Sigmoid colon (tissue), 4 donors: ENCODE measurements around the gene SUMF1.

ENCODE experiments used
- CTCF ChIP-seq, 4 experiments: fragments of 450-650 bp in 3 of 4; fragments of 200-600 bp in 1 of 4; IDR thresholded peaks; one replicate each; pipeline ENCODE4 v1.5.1; 2016 to 2019; ENCODE audit warnings: antibody characterized with exemption in 4 of 4, mild to moderate bottlenecking in 3 of 4, moderate library complexity in 2 of 4
- EP300 ChIP-seq, 4 donors: sonication (generic); formaldehyde crosslinking; IDR thresholded peaks; one replicate each; pipeline ENCODE4 v1.6.1; 2017; ENCODE audit warnings: antibody characterized with exemption in 4 of 4
- POLR2A ChIP-seq, 2 donors: fragments of 450-650 bp; IDR thresholded peaks; one replicate each; pipeline ENCODE4 v1.6.1; 2016; ENCODE audit warnings: antibody characterized with exemption in 2 of 2, mild to moderate bottlenecking in 2 of 2, moderate library complexity in 2 of 2
- POLR2AphosphoS5 ChIP-seq, 4 donors: sonication (generic); formaldehyde crosslinking; IDR thresholded peaks; one replicate each; pipeline ENCODE4 v1.6.1; 2017; ENCODE audit warnings: antibody characterized with exemption in 4 of 4

GRCh38 chr3:4493941-4494894 is 27.1 kb upstream of the SUMF1 start:
- TF ChIP-seq POLR2AphosphoS5 (IDR thresholded peaks at IDR 0.05): peak in 1 of 4 donors; percentile 31
- no peak for TF ChIP-seq CTCF (IDR thresholded peaks at IDR 0.05)
- TF ChIP-seq POLR2A (IDR thresholded peaks at IDR 0.05): no peak
- TF ChIP-seq EP300 (IDR thresholded peaks at IDR 0.05): no peak
